HT-29 (cell line): ENCODE data around the gene OSBPL6. TPM values are rescaled to one million over a fixed set of nuclear protein-coding genes. Genes with fewer than 3 reads are reported as not detected.

Experiments
- DNase-seq: peaks from one replicate; pipeline ENCODE4 v3.0.0-alpha.2; 2015; ENCODE audit warnings: low spot score
- total RNA-seq: library from RNA; depleted of rRNA; stranded (reverse); fragments of >200 nt; shearing (Covaris generic); gene quantifications from 2 replicates; pipeline ENCODE4 v1.2.3, GENCODE V29; 2014; rRNA removed

The OSBPL6 gene
- total RNA-seq, 1 experiment from 2014 or later = not detected

DNA sequence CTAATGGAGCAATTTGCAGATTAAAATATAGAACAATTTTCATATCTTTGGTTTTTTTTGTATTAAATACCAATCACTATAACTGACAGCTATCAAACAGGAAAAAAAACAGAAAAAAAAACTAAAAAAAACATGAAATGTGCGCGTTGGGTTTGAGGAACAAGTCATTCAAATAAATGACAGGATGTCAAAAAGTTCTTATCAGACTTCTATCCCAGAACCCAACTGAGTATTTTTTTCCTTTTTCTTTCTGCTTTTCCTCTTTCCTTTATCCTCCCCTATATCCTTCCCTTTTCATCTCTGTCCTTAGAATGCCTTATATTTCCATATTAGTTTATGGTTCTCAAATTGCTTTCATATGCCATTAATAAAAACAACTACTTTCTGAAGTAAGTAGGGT is 242.3 kb downstream of the OSBPL6 start:
- DNase-seq = no peak

GRCh38 chr2:178441426-178441825 is 247.1 kb downstream of the OSBPL6 start:
- no peak for DNase-seq

DNA sequence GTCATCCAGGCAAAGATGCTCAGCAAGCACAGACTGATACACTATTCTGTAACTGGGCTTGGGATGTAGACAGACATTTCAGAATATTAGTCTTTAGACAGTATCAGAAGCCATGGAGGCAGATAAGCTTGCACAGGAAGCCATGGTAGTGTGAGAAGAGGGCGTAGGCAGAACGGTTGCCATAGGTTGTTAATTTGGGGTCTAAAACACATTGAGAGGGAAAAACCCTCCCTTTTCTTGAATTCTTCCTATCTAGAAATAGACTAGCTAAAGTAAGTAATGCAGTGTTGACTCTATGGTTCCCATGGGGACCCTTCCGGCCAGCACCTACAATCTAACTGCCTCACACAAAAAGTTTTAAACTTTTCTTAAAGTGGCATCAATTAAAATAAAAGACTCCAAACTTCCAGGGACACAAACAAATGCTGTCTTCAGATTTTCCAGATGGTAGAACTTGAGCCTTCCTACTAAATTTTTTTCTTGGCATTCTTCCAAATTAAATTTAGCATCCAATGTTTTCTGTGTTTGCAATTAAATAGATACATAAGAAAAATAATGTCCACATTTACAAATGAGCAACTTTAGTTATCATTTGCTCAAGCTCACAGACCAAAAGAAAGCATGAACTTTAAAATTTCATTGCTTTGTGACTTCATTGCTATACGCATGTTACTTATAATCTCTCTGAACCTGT is 254.8 kb downstream of the OSBPL6 start:
- no peak for DNase-seq

DNA sequence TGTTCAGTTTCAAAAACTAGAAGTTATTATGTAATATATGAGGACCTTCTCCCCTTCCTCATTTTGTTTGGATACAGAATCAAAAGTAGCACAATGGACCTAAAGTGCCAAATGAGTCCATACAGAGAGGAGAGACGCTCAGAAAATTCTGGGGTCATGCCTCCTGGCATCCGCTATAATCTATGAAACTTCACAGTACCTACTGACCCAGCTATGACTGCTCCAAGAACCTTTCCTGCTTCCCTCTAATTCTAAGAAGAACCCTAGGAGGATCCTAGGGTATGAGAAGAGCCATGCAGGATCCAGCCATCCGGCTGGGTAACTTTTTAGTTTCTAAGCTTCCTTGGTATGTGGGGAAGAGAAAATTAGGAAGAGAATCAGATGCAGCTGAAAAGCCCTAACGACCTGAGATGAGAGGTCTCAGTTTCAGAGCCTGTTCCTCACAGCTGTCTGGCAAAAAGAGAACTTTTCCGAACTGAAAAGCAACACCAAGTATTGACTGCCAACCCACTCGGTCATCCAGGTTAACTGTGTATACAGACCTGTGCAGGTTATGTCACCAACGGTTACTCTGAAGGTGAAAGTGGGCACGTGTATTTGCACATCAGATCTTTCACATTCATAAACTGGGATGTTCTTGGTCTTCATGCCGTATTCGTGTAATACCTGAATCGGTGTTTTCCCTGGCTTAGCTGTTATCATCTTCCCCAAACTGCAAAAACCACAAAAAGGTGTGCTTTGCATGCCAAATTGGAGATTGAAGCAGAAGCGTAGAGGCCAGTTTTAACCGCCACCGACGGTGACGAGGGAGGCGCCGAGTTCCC is 255.6 kb downstream of the OSBPL6 start:
- DNase-seq = peak; percentile 74

DNA sequence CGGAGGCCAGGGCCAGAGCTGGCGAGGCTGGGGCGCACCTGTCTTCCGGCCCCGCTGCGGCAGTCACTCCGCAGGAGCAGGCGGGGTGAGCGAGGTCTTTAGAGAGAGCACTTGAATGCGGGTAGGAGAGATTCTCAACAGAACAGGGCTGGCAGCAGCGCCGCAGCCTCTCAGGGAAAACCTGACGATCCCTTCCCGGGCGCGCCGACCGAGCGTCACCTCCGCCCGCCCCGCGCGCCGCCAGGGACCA is 256.1 kb downstream of the OSBPL6 start:
- DNase-seq = no peak

GRCh38 chr2:178450774-178451525 is 256.6 kb downstream of the OSBPL6 start, which contains the start of the genes PJVK and PRKRA:
PJVK (plus strand) TSS chr2:178451378; CDS start chr2:178453410, 2,032 bp downstream.
PRKRA (minus strand) TSS chr2:178451175; CDS start chr2:178451030, 145 bp downstream.
- peak; percentile 95 for DNase-seq

DNA sequence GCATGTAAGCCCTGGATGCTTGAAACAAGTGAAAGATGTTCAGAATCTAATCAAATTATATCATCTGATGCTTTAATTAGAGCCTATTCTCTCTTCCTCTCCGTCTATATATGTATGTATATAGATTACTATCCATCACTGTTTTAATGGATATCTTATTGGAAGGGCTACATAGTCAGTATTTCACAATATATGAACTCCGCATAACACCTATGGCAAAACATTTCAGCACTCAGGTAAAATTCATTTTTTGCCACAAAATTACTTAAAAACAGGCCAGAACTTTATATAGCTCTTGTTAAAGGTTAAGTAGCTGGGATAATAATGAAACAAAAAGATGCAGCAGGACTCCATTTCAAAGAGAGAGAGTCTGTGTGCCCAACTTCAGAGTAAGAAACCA is 258.0 kb downstream of the OSBPL6 start:
- DNase-seq = no peak

Other genes starting within 250 kb of the OSBPL6 start
- not detected in 2 replicates for gene PDE11A, start 121.7 kb upstream of the OSBPL6 start, total RNA-seq
- gene RBM45, start 82.1 kb upstream of the OSBPL6 start, total RNA-seq = 6.1 and 10.3 TPM in 2 replicates